Right cardiac atrium (tissue), 5 donors: Measurements from ENCODE around the gene RNF7. TPM values are rescaled to one million over a fixed set of nuclear protein-coding genes. Genes with fewer than 3 reads are reported as not detected.

Experiments used
- ATAC-seq, 2 donors: fragments of 200-7000 bp; cut with Tn5 transposase; one replicate each; pipeline versions ENCODE4 v1.8.0 to v1.9.1; 2020; ENCODE audit warnings: moderate library complexity in 2 of 2, mild to moderate bottlenecking in 1 of 2
- DNase-seq, 3 donors: peaks; one replicate each; pipeline ENCODE4 v3.0.0-alpha.2; 2020
- H3K27ac ChIP-seq: one replicate; pipeline ENCODE4 v1.5.1; 2013; ENCODE audit warnings: mild to moderate bottlenecking, low read length, control low read depth, moderate library complexity
- H3K27me3 ChIP-seq: one replicate; pipeline ENCODE4 v1.6.1; 2013; ENCODE audit not compliant: control insufficient read depth, insufficient read depth
- H3K4me1 ChIP-seq: one replicate; pipeline ENCODE4 v1.6.1; 2013; ENCODE audit warnings: low read length; ENCODE audit not compliant: control insufficient read depth, insufficient read depth
- H3K4me3 ChIP-seq: one replicate; pipeline ENCODE4 v1.5.1; 2013; ENCODE audit warnings: low read length, control low read depth
- H3K9me3 ChIP-seq: one replicate; pipeline ENCODE4 v1.6.1; 2013; ENCODE audit warnings: low read length; ENCODE audit not compliant: control insufficient read depth
- WGBS: extraction: QIAGEN DNeasy Blood & Tissue Kit; methylation state at CpG from one replicate; pipeline ENCODE4 v1.1.7; 2013; 5-methylcytosine and 5-hydroxymethylcytosine counted together
- intact Hi-C, 4 donors: fragments of 100-400 bp; cut with DNase I; formaldehyde crosslinking; loops; one replicate each; pipeline versions ENCODE4 v1.11.0 to v1.14.0; 2022 to 2023
- polyA plus RNA-seq: library from polyadenylated mRNA; stranded (reverse); fragments of 200-250 nt; gene quantifications from one replicate; pipeline ENCODE4 v1.2.3, GENCODE V29; 2013
- total RNA-seq, 4 donors: library from RNA; stranded (reverse); fragmentation: NEBNext Ultra II Directional; extraction: Animal tissue kit (Norgen Biotek cat#: 25700); gene quantifications; one replicate each; pipeline ENCODE4 v1.2.1, GENCODE V29; 2021
- donor health status: healthy with polysubstance abuse.
- donor health status: DM: no; HTN: yes; CAD: no.
- donor health status: DM: no; HTN: no; CAD: no.
- donor health status: DM: no; HTN: yes; CAD: no; lungs with severe emphysema.
- donor health status: DM: yes; HTN: yes; CAD: no.

RNF7 gene
- total and polyA plus RNA-seq, 5 donors, result 66.2 to 128 (median 79.1) TPM

DNA sequence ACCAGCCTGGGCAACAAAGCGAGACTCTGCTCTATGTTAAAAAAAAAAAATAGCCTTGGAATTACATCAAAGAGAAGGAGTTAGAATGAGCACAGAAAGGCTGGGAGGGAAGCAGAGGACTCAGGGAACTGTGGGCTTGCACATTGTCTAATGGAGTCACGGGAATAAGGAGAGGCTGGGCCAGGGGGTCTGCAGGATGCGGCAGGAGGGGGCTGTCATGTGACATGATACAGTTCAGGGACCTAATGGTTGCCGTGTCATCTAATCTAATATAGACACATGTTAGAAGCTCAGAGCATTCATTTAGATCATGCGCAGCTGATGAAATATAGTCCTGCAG is 57.6 kb downstream of the RNF7 start:
- H3K27ac ChIP-seq, result no peak overlapping the region
- H3K27me3 ChIP-seq, result no peaks in the 10 kb centered on the region
- 81% methylated on average over 5 of the region's 5 CpGs for WGBS
- H3K4me1 ChIP-seq, result peaks cover 3% of the 10 kb centered on the region
- no peaks in the 10 kb centered on the region for H3K9me3 ChIP-seq
- no peak for ATAC-seq
- H3K4me3 ChIP-seq, result no peak overlapping the region
- DNase-seq, result no peak
- intact Hi-C loops, result loop anchor here in 1 of 4 donors (10.0 kb wide), 1 partner anchor 79 kb away; the partner anchor contains the start of gene ATP1B3

- H3K9me3 ChIP-seq, result no peaks in the 10 kb centered on the region
- no peaks in the 10 kb centered on the region for H3K27me3 ChIP-seq
- peak overlapping the region; percentile 51 for H3K27ac ChIP-seq
- intact Hi-C loops, result loop anchor here in 1 of 4 donors (10.0 kb wide), 1 partner anchor 79 kb away; the partner anchor contains the start of gene ATP1B3
- peak; percentile 54 to 73 for ATAC-seq
- no peak overlapping the region for H3K4me3 ChIP-seq
- DNase-seq, result peak; percentile 80 to 91 (median 83)
- 66% methylated on average over 11 of the region's 11 CpGs for WGBS
- peaks cover 3% of the 10 kb centered on the region for H3K4me1 ChIP-seq
Observed at GRCh38 chr3:141796081-141796888, 58.2 kb downstream of the RNF7 start.

Other genes with a start within 250 kb of the RNF7 start
- not detected for gene GRK7, start 25.1 kb downstream of the RNF7 start, total RNA-seq
- not detected for gene GRK7, start 25.1 kb downstream of the RNF7 start, polyA plus RNA-seq
- gene ATP1B3, start 138.3 kb downstream of the RNF7 start, total RNA-seq, result 10 to 100 TPM; 29.2 to 77.3 (median 49.3) TPM
- 54.5 TPM for gene ATP1B3, start 138.3 kb downstream of the RNF7 start, polyA plus RNA-seq